HG03060 (cell line): ENCODE data around the gene UBFD1.
"Not testable (repeated sequence)": the region's sequence is repeated elsewhere in the genome, so short reads cannot be mapped to it uniquely, and the experiment has no call there.

Source experiments
- ATAC-seq: cut with Tn5 transposase; IDR thresholded peaks from one replicate; pipeline ENCODE4 v1.9.1; 2021; ENCODE audit warnings: low read depth, moderate number of reproducible peaks; ENCODE audit not compliant: unreplicated experiment

UBFD1 gene, protein sequence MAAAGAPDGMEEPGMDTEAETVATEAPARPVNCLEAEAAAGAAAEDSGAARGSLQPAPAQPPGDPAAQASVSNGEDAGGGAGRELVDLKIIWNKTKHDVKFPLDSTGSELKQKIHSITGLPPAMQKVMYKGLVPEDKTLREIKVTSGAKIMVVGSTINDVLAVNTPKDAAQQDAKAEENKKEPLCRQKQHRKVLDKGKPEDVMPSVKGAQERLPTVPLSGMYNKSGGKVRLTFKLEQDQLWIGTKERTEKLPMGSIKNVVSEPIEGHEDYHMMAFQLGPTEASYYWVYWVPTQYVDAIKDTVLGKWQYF

DNA sequence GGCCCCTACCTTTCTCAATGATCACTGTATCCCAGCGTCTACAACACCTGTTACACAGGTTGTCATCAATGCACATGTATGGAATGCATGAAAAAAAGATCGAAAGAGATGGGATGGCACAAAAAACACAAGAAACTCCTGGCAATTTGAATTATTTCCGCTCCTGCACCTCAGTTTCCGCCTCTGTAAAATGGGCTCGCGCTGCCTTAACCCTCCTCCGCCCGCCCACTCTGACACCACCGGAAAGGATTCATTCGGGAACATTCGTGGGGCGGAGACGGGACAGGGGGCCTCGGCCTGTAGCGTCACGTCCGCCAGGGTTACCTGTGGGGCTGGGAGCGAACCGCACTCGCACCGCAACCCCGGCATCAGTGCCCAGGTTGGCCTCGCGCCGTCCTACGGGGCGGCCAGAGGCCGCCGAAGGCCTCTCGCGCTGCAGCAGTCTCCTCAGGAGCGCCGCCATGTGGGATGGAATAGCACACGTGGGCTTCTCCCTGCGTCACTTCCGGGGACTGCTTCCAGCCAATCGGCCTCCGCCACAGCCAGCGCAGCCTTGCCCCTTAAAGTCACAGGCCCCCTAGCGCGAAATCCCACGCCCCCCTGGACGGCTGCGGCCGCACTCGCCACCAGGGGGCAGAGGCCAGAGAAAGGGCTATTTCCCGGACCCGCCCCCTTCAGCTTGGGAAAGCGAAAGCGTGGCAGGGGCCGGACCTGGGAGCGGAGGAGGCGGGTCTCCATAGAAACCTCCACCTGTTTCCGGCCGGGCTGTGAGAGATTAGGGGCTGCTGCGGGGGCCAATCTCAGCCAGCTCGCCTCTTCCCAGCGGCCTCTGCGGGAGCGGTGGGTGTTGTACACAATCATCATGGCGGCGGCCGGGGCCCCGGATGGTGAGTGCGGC lies at the start of gene UBFD1, which contains the start of gene EARS2:
TSS of gene UBFD1 (plus strand) at position 847 of the 898 bp plus-strand sequence. CDS start at position 863, 16 bp downstream.
TSS of gene EARS2 (minus strand) at position 470 of the 898 bp plus-strand sequence. CDS start at position 463, 7 bp downstream.
- ATAC-seq: peak; percentile 80

DNA sequence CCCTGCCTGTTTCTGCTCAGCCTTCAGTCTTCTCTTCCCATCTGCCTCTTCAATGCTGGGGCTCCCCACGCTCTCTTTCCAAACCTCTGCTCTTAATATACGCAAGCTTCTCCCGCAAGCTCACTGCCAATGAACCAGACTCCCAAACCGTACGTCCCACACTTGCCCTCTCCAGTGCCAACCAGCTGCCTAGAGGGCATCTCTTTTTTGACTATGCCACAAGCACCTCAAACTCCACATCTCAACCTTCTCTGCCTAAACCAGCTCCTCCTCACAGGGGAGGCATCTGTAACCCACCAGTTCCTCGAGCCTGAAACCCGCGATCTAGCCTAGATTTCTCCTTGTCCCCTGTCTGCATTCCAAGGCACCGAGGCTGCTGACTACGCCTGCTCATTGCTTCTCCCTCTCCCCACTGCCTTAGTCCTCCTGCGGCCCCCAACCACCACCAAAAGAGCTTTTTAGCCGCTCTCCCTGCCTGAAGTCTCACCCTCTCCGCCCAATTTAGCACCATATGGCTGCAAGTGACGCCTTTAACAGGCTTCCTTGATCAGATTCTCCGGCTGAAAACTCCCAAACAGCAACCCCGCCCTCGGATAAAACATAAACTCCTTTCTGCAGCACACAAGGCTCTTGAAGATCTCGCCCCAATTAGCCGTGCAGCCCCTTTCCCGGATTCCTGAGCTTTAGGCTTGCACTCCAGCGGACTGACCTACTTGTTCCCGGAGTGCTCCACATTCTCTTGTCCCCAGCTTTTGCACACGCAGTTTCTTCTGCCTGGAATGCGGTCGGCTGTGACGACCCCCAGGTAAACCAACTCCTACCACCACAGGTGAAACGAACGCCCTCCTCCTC lies 48.7 kb upstream of the UBFD1 start:
- ATAC-seq: no peak

DNA sequence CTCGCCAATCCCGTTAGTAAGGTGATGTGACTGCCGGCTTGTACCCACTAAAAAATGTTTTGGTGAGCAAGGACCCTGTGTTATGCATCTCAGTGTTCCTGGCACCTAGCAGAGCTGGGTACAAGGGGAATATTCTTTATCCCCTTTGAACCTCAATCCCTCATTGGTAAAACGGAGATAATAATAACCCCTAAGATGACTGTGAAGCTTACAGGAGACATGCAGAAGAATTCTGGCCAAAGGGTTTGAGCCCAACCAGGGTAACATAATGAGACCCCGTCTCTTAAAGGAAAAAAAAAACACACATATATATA lies 48.1 kb upstream of the UBFD1 start:
- no peak for ATAC-seq

DNA sequence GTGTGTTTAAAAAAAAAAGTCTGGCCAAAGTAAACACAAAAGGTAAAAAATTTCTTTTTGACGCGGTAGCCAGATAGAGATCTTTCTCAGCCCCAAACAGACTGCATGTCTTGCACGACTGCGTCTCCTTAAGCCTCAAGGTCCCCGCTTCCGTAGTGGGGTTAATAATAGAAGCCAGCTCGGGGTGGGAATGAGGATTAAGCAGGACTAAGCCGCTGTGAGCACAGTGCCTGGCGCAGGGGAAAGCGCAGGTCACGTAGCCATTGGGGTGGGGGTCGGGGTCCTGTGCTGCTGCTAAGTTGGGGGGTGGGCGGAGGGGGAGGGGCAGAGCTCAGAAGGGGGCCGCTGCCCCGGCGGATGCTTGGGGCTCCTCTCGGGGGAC lies 47.8 kb upstream of the UBFD1 start:
- ATAC-seq: no peak

DNA sequence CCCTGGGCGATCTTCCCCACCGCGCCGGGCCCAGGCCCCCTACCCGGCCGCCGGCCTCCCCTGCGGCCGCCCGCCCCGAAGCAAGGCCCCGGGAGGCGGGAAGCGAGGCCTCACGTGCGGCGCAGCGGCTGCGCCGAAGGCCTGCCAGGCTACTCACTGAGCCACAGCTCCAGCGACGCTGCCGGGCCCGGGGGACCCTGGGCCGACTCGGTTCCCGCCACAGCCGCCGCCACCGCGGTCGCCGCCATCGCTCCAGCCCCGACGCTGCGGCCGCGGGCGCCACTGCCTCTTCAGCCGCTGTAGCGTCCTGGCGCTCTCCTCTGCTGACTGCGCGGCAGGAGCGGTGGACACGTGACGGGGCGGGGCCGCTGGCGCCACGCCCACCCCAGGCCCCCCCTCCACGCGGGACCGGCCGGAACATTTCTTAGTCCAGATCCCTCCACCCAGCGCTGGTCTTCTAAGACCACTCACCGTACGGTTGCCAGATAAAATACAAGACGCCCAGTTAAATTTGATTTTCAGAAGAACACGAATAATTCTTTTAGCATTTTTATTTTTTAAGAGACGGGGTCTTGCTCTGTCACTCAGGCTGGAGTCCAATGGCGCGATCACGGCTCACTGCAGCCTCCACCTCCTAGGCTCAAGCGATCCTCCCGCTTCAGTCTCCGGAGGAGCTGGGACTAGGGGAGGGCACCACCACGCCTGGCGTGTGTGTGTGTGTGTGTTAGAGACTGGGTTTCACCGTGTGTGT lies 47.2 kb upstream of the UBFD1 start, which contains the start of gene GGA2:
TSS of gene GGA2 (minus strand) at position 331 of the 751 bp plus-strand sequence. CDS start at position 248, 83 bp downstream.
- no peak for ATAC-seq

DNA sequence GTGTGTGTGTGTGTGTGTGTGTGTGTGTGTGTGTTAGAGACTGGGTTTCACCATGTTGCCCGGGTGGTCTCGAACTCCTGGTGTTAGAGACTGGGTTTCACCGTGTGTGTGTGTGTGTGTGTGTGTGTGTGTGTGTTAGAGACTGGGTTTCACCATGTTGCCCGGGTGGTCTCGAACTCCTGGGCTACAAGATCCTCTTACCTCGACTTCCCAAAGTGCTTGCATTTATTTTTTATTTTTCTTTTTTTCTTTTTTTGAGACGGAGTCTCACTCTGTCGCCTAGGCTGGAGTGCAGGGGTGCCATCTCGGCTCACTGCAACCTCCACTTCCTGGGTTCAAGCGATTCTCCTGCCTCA lies 46.6 kb upstream of the UBFD1 start:
- not testable (repeated sequence) for ATAC-seq

DNA sequence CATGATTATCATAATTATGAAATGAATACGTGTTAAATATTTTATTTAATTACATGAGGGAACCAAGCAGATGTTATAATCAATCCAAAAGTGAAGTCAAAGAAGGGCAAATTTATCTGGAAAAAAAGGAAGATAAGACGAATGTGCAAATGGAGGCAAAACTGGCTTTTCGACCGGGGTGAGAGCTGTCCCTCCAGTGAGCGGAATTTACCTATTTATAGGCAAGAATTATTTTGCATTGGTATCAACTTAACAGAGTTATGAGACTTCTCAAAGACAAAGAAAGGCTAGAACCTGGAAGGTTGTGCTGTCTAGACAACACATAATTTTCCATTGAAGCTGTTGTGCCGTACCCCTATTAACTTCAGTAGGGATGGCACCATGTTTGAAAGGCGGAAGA lies 45.8 kb upstream of the UBFD1 start:
- no peak for ATAC-seq

DNA sequence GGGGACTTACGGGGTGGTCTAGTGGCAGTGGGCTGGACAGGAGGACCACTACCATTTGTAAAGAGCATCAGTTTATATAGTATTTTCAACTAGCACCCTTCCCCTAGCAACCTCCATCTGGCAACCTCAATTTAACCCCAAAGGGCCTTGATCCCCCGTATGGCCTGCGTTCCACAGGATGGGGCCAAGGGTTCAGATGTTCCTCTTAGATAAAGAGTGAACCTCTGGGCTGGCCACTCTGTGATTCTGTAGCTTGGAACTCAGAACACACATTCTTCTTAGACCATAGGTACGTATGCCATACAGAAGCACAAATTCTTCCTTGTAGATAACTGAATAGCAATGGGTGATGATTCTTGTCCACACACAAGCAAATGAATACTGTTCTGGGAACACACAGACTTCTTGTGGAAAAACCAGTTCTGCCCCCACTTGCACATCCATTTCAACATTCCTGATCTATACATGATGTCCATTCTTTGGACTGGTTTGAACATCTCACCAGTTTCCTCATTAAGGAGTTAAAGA lies 45.3 kb upstream of the UBFD1 start:
- no peak for ATAC-seq

DNA sequence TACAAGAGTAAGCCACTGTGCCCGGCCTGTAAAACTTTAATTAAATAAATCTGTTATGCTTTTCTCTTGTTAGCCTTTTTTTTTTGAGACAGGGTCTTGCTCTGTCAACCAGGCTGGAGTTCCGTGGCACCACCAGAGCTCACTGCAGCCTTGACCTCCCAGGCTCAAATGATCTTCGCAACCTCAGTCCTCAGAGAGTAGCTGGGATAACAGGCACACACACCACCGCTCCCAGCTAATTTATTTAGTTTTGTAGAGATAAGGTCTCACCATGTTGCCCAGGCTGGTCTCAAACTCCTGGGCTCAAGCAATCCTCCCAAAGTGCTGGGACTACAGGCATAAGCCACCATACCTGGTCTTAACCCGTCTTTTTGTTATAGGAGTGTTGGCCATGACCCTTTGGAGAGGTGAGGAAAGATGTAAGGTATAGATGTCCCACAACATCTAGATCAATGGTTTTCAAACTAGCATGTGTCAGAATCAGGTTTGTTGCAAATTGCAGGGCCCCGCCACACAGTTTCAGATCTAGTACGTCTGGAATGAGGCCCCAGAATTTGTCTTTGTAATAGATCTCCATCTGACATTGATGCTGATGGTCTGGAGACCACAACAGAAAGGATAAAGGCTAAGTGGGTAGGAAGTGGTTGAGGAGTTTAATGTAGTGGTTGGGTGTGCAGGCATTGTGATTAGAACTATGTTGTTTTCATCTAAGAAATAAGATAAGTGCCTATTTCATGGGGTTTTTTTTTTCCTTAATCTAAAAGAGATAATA lies 43.0 kb upstream of the UBFD1 start:
- ATAC-seq: no peak

DNA sequence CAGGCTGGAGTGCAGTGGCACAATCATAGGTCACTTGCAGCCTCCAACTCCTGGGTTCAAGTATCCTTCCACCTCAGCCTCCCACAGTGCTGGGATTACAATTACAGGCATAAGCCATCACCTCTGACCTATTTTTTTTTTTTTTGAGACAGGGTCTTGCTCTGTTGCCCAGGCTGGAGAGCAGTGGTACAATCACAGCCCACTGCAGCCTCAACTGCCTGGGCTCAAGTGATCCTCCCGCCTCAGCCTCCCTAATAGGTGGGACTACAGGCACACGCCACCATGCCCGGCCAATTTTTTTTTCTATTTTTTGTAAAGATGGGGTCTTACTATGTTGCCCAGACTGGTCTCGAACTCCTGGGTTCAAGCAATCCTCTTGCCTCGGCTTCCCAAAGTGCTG lies 41.6 kb upstream of the UBFD1 start:
- no peak for ATAC-seq

DNA sequence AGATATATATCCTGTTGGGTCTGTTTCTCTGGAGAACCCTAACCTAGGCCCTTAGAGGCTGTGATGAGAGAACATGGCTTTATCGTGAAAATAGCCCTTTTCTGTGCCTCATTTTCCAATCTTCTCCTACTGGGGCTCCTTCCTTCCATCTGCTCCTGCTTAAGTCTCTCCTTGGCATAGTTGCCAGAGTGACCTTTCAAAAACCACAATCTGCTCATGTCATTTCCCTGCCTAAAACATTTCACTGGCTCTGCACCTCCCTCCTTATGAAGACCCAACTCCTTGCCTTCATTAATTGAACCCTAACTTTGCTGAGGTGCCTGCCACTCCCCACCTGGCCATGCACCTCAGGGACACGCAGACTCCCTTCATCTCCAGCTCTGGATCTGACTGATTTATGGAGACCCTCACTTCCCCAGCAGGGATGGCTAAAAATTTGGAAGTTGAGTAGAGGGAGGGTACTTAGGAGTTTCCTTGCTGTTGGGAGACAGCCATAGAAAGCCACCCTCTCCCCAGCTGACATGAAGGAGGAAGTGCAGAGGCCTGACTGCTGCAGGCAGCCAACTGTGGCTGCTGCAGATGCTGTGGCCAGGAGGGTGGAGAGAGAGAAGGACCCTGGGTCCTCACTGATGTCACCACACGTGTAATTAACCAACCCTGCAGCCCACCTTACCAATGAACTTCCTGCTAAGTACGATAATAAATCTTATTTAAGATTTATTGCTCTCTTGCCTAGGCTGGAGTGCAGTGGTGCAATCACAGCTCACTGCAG lies 41.0 kb upstream of the UBFD1 start:
- ATAC-seq: no peak

DNA sequence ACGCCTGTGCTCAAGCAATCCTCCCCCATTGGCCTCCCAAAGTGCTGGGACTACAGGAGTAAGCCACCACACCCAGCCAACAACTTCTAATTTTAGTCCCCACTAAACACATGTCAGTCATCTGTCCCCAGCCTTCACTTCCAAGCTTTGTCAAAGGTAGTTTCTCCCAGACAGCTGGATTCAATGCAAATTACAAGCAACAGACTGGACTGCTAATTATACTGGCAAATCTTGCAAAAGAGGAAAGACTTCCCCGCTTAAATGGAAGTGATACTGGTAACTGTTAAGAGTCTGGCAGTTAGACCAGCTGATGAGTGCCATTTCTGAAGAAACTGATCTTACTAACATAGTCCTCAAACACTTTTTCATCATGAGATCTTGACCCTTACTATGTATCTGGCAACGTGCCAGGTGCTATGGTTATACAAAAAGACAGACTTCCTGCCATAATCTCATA lies 39.1 kb upstream of the UBFD1 start:
- no peak for ATAC-seq

DNA sequence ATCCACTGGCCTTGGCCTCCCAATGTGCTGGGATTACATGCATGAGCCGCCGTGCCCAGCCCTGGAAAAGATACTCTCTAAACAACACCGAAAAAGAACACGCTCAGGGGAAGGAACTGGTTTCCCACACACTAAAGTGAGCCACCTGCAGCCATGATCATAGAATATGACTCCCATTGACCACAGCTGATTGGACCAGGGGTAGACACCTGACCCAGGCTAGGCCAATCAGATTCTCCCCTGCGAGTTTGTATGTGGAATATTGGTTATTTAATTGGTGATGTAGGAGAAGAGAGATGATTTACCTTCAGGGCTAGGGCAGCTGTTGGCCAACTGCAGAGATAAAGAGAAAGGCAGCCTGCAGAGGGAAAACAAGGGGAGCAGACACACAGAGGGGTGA lies 38.2 kb upstream of the UBFD1 start:
- no peak for ATAC-seq

DNA sequence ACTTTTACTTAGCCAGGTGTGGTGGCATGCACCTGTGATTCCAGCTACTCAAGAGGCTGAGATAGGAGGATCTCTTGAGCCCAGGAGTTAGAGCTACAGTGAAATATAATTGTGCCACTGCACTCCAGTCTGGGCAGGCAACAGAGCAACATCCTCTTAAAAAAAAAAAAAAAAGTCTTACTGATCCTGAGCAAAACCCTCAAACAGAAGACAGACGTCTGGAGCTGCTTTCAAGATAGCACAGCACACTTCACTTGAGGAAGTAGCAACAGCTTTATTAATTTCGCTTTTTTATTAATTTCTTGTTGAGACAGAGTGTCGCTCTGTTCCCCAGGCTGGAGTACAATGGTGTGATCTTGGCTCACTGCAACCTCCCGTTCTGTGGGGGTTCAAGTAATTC lies 37.0 kb upstream of the UBFD1 start:
- no peak for ATAC-seq

DNA sequence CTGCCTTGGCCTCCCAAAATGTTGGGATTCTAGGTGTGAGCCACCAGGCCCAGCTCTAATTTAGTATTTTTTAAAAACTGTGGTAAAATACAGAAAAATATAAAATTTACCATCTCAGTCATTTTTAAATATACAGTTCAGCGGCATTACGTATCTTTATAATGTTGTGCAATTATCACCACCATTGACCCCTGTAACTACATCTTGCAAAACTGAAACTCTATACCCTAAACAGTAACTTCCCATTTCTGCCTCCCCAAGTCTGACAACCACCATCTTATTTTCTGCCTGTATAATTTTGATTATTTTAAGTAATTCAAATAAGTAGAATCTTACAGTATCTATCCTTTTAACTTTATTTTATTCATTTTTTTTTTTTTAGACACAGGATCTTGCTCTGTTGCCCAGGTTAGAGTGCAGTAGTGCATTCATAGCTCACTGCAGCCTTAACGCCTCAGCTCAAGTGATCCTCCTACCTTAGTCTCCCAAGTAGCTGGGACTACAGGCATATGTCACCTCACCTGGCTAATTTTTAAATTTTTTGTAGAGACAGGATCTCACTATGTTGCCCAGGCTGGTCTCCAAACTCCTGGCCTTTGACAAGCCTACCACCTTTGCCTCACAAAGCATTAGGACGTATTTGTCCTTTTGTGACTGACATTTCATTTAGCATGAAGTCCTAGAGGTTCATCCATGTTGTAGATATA lies 36.3 kb upstream of the UBFD1 start:
- no peak for ATAC-seq

DNA sequence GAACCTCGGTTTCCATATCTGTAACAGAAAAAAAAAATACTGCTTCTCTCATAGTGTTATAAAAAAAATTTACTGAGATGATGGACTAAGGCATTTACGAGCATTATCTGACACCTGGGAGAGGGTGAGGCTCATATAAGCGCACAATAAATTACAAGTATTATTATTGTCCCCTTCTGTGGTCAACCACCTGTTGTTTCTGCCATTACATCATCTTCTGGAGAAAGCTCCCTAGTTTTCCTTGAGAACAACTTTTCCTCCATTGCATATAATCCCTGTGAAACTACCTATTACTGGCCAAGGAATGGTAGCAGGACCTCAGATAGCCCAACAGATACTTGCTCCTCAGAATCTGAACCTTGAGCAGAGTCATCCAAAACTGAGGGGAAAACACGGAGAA lies 35.6 kb upstream of the UBFD1 start:
- no peak for ATAC-seq

DNA sequence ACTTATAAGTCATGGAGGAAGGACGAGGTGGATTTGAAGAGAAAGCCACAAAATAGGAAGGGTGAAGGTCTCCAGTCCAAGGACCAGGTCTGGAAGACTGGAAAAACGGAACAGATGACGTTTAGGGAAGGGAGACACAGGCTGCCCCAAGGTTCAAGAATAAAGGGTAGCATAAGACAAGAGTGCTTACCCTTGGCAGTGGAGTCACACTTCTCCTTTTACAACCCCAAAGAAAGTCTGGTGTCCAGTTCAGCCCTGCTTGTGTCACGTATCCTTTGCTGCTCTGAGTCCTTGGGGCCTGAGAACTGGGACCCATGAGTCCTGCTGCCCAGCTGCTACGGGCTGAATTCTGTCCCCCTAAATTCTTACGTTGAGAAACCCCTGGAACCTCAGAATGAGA lies 34.2 kb upstream of the UBFD1 start:
- ATAC-seq: no peak

DNA sequence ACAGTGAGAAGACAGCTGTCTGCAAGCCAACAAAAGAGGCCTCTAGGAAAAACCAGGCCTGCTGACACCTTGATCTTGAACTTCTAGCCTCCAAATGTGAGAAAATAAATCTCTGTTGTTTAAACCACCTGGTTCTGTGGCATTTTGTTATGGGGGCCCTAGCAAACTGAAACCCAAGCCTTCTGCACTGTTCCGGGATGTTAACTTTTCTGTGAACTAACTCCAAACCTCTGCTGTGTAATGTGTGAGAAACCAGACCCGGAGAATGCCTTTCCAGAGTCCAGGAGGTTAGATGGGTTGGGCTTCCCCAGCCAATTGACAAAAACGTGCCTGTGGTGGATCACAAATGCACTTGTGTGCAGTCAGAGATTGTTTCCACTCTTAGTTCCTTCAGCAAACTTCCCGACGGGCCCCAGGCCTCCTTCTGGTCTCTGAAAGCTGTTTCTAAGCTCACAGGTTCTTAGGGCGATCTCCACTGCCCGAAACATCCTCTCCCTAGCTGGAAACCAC lies 33.6 kb upstream of the UBFD1 start:
- no peak for ATAC-seq
